ENCODE data around the gene SESN1.

GRCh38 chr6:109096208-109096607 lies 1.6 kb upstream of the SESN1 start:
- TF ChIP-seq CTCF (IDR thresholded peaks at IDR 0.05) (no peak), POLR2AphosphoS5 (IDR thresholded peaks at IDR 0.05; ENCODE audit: insufficient read depth in 1 of 2, low read depth in 1 of 2) (no peak)

Data from vagina (tissue), 2 donors.